ENCODE measurements around the gene IL15.
"Not testable (repeated sequence)": the region's sequence is repeated elsewhere in the genome, so short reads cannot be mapped to it uniquely, and the experiment has no call there.

The IL15 gene, protein sequence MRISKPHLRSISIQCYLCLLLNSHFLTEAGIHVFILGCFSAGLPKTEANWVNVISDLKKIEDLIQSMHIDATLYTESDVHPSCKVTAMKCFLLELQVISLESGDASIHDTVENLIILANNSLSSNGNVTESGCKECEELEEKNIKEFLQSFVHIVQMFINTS

DNA sequence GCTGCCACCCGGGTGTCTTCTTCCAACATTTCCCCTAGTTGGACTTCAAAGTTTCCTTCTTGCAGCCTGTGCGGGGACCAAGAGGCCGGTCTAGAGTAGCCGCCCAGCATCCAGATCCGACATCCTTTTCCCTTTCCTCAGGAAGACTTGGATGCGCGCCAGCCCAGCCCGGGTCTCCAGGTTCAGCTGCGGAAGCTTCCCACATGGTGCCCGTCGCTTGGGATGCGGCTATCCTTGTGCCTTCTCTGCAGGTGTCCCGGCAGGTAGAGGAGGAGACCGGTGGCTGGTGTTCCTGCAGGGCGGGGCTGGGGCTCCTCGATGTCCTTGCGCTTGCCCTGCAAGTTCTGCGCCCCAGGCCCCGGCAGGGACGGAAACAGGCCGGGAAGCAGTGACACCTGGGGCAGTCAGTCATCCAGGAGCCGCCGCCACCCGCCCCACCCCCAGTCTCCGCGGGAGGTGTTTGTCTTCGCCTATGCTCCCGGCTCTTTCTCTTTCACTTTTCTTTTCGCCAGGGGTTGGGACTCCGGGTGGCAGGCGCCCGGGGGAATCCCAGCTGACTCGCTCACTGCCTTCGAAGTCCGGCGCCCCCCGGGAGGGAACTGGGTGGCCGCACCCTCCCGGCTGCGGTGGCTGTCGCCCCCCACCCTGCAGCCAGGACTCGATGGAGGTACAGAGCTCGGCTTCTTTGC, at the start of gene IL15:
Gene IL15 (plus strand): TSS at position 502 of the 689 bp plus-strand sequence. CDS start 82,882 bp downstream, outside the sequence.
- DNase-seq = peak; percentile 72 to 77

DNA sequence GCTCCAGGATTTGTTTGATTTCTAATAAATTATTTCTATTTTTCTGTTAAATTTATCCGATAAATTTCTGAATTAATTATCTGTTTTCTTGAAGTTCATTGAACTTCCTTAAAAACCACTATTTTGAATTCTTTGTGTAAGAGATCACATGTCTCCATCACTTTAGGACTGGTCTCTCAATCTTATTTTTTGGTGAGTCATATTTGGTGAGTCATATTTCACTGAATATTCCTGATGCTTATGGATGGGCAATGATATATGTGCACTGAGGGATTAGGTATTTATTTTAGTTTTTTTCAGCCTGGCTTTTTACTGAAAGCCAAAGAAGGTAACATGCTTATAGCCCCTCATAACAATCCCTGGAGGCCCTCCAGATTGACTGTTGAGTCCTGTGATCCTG, 48.5 kb upstream of the IL15 start:
- DNase-seq = no peak

DNA sequence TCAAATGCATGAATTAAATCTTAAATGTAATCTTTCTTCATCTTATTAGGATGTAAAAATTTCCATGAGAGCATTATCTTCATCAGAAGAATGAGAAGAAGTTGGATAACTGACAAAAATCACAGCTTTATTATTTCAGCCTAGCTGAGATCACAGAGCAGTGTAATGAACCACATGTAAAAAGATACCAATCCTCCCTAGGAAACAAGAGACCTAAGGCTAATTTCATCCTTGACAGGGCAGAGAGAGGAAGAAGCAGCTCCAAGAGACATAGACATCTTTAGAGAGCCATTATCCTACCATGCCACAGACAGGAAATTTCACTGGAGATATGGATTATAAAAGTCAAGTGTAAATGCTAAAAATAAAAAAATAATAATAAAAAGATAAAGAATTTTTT, 40.9 kb upstream of the IL15 start:
- DNase-seq = no peak

- DNase-seq = no peak
Measured at GRCh38 chr4:141599853-141600252, 36.5 kb upstream of the IL15 start.

DNA sequence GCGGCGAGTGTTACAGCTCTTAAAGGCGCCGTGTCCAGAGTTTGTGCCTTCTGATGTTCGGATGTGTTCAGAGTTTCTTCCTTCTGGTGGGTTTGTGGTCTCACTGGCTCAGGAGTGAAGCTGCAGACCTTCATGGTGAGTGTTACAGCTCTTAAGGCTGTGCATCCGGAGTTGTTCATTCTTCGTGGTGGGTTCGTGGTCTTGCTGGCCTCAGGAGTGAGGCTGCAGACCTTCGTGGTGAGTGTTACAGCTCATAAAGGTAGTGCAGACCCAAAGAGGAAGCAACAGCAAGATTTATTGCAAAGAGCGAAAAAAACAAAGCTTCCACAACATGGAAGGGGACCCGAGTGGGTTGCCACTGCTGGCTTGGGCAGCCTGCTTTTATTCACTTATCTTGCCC, 31.7 kb upstream of the IL15 start:
- DNase-seq = not testable (repeated sequence)

DNA sequence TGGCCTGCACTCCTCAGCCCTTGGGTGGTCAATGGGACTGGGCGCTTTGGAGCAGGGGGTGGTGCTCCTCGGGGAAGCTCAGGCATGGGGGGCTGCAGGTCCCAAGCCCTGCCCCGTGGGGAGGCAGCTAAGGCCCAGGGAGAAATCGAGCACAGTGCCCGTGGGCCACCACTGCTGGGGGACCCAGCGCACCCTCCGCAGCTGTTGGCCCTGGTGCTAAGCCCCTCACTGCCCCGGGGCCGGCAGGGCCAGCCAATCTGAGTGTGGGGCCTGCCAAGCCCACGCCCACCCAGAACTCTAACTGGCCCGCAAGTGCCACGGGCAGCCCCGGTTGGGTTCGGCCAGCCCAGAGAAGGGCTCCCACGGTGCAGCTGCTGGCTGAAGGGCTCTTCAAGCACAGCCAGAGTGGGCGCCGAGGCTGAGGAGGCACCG, 30.9 kb upstream of the IL15 start:
- no peak for DNase-seq

DNA sequence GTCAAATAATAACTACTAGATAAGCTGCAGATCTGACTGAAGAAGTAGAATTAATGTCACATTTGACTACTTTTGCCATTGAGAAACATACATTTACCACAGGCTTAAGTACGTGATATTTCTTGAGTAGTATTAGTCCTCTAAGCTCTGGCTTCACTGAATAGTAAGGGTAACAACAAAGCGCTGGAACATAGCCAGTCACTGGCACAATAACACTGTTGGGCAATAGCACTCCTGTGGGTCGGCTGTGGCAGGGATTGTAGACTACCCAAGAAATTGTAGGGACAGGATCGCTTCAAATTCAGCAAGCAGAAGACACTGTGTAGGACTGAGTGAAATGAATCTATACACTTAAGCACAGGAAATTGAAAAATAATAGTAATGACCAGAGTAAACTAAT, 27.1 kb upstream of the IL15 start:
- no peak for DNase-seq

- no peak for DNase-seq
Measured at GRCh38 chr4:141610365-141610764, 26.0 kb upstream of the IL15 start.

DNA sequence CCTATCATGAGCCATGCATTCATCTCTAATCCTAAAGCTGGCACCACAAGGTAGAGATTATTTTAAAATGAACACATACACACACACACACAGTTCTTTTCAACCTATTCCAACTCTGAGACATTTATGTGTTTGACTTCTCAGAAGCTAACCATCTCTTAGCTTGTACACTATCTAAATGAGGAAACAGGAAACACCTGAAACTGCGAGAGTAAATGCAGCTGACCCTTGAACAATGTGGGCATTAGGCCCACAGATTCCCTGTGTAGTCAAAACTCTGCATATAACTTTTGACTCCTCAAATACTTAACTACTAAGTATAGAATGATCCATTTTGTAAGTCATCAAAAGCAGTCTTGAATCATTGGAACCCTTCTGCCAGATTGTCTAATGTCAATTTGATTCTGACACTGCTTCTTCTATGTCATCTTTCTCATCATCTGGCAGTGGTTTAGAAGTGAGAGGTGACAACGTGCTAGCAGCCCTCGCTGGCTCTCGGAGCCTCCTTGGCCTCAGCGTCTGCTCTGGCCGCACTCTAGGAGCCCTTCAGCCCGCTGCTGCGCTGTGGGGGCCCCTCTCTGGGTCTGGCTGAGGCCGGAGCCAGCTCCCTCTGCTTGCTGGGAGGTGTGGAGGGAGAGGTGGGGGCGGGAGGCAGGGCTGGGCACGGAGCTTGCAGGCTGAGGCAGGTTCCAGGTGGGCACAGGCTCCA, 21.4 kb upstream of the IL15 start:
- no peak for DNase-seq

DNA sequence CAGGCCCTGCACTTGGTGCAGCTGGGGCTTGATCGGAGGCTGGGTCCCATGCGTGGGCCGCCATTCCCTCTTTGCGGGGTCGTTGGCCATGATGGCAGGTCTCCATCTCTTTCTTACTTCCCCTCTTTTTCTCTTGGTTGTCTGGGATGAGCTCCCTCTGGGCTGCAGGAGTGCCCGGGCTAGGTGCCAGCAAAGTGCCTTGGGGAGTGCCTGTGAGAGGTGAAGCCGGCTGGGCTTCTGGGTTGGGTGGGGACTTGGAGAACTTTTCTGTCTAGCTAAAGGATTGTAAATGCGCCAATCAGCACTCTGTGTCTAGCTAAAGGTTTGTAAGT, 20.8 kb upstream of the IL15 start:
- not testable (repeated sequence) for DNase-seq

- no peak for DNase-seq
Measured at GRCh38 chr4:141620715-141621114, 15.7 kb upstream of the IL15 start.

DNA sequence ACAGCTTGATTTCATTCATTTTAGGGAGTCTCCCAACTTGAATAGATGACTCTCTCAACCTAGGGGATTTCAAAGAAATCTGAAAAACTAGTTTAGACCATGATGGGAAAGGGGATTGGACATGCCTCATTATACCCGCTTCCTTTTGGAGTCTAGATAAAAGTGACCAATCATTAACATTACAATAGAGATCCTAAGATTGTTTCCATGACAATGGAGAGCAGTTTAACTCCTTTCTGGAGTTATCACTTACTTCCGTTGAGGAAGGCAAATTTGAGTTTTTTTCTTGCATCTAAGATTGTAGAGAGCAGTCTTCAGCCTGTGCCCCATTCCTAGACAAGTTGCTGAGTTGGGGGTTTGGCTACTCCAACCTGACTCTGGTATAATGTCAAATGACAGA, 11.4 kb upstream of the IL15 start:
- no peak for DNase-seq

- DNase-seq = no peak
Measured at GRCh38 chr4:141630854-141631253, 5.5 kb upstream of the IL15 start.

- DNase-seq = no peak
Measured at GRCh38 chr4:141635736-141636081, 674 bp upstream of the IL15 start.

- peak in 1 of 2 experiments; percentile 52 for DNase-seq
Measured at GRCh38 chr4:141636771-141637460, 533 bp downstream of the IL15 start.

DNA sequence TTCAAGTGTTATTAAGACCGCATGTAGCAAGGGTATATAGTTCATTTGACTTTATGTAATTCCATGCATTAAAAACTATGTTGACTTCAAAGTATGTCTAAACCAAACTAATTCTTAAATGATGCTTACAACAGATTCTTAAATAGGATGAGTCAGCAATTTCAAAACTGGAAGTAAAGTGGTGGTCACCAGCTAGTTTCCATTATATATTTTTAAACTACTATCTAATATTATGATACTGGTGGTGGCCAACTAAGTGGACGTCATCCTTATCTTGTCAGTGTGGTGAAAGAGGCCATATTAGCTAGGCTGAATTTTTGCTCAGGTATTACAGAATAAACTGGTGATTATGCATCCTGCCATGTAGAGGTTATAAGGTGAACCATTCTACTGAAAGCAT, 1.2 kb downstream of the IL15 start:
- no peak for DNase-seq

- DNase-seq = no peak
Measured at GRCh38 chr4:141638230-141638629, 1.8 kb downstream of the IL15 start.

- DNase-seq = no peak
Measured at GRCh38 chr4:141640696-141641095, 4.3 kb downstream of the IL15 start.

DNA sequence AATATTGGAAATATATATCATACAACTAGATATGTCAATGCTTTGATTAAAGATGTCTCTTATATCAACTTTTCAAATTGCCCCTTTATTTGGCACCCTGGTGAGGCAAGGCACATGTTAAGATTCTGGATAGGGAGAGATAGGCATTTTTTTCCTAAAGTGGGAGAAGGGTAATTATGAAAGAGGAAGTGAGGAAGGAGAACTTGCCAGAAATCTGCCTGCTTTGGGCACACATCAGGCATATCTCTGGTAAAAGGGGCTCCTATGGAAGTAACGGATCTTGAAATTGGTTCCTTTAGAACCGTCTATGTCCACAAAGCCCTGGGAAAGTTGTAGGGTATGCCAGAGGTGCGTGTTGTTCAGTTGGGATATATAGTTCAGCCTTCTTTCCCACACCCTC, 5.7 kb downstream of the IL15 start:
- no peak for DNase-seq

DNA sequence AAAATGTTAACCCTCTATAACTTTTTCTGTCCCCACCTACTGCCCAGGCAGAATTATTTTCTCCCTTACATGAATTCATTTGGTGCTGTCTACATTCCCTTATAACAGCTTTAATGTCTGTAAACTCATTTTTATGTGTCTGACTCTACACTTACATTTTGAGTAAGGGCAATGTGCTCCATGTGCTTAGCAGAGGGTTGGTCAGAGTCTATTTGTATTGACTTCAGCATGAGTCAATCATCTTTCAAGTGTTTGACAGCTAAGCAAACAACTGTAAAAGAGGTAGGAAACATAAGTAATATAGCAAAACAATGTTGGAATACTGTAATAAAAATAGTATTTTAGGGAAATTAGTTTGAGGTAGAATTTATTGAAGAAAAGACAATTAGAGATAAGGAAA, 6.3 kb downstream of the IL15 start:
- no peak for DNase-seq

DNA sequence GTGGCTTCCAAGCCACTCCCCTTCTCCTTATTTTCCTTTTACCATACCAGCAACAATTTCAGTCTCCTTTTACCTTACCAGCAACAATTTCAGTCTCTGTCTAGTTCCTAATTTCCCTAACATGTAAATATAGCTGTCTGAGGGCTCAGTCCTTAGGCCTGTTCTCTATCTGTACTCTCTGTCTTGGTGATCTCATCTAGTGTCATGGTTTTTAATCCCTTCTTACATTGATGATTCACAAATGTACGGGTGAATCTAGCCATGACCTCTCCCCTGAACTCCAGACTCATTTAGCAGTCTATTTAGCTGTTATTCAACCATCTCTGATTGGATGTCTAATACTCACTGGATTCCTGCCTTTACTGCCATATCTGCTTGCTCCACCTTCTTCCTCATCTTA, 7.2 kb downstream of the IL15 start:
- DNase-seq = no peak

- DNase-seq = no peak
Measured at GRCh38 chr4:141645611-141646340, 9.4 kb downstream of the IL15 start.

GRCh38 chr4:141646969-141647368, 10.6 kb downstream of the IL15 start:
- no peak for DNase-seq
